IMR-90 (cell line): ENCODE data around the gene SUPT3H.
A peak's percentile ranks its signal among the peaks of the same experiment; 100 is the strongest.

Experiments
- BHLHE40 ChIP-seq: fragments of 150-350 bp; IDR thresholded peaks from 2 replicates; pipeline ENCODE4 v1.6.1; 2016; ENCODE audit warnings: mild to moderate bottlenecking, low read depth, low read length
- CEBPB ChIP-seq: IDR thresholded peaks from 2 replicates; pipeline ENCODE4 v1.6.1; 2012; ENCODE audit warnings: low read depth, low read length, improper control_type of control experiment
- CTCF ChIP-seq: conservative IDR thresholded peaks from 2 replicates; pipeline ENCODE4 v1.5.1; 2012; ENCODE audit warnings: mild to moderate bottlenecking, low read depth, low read length, improper control_type of control experiment
- ELK1 ChIP-seq: fragments of 150-350 bp; IDR thresholded peaks from 2 replicates; pipeline ENCODE4 v1.6.1; 2016; ENCODE audit warnings: low read depth, mild to moderate bottlenecking, low read length, moderate library complexity, borderline replicate concordance
- FOS ChIP-seq: fragments of 150-350 bp; IDR thresholded peaks from 2 replicates; pipeline ENCODE4 v1.6.1; 2016; ENCODE audit warnings: low read depth, low read length
- MAFK ChIP-seq: IDR thresholded peaks from 2 replicates; pipeline ENCODE4 v1.6.1; 2012; ENCODE audit warnings: low read depth, low read length, improper control_type of control experiment
- MXI1 ChIP-seq: IDR thresholded peaks from 2 replicates; pipeline ENCODE4 v1.6.1; 2012; ENCODE audit warnings: low read depth, mild to moderate bottlenecking, low read length, moderate library complexity, borderline replicate concordance
- NFE2L2 ChIP-seq: fragments of 150-350 bp; IDR thresholded peaks from 2 replicates; pipeline ENCODE4 v1.6.1; 2016; ENCODE audit warnings: low read depth, mild to moderate bottlenecking, low read length
- POLR2A ChIP-seq: IDR thresholded peaks from 2 replicates; pipeline ENCODE4 v1.6.1; 2012; ENCODE audit warnings: mild to moderate bottlenecking, low read depth, low read length
- RAD21 ChIP-seq: IDR thresholded peaks from 2 replicates; pipeline ENCODE4 v1.6.1; 2012; ENCODE audit warnings: low read length, improper control_type of control experiment
- RCOR1 ChIP-seq: IDR thresholded peaks from 2 replicates; pipeline ENCODE4 v1.6.1; 2012; ENCODE audit warnings: mild to moderate bottlenecking, low read length, improper control_type of control experiment; ENCODE audit not compliant: insufficient replicate concordance
- RFX5 ChIP-seq: IDR thresholded peaks from 2 replicates; pipeline ENCODE4 v1.8.0; 2012; ENCODE audit warnings: low read depth, mild to moderate bottlenecking, low read length, moderate library complexity
- SMC3 ChIP-seq: fragments of 150-350 bp; IDR thresholded peaks from 2 replicates; pipeline ENCODE4 v1.6.1; 2016; ENCODE audit warnings: low read depth, mild to moderate bottlenecking, antibody characterized with exemption, low read length, moderate library complexity
- USF2 ChIP-seq: fragments of 150-350 bp; IDR thresholded peaks from 2 replicates; pipeline ENCODE4 v1.6.1; 2017; ENCODE audit warnings: mild to moderate bottlenecking, antibody characterized with exemption, low read length, low read depth

GRCh38 chr6:44805238-44805846 lies 572.4 kb downstream of the SUPT3H start:
- TF ChIP-seq POLR2A = no peak
- no peak for TF ChIP-seq CTCF
- no peak for TF ChIP-seq USF2
- no peak for TF ChIP-seq SMC3
- TF ChIP-seq RAD21 = no peak
- TF ChIP-seq CEBPB = no peak
- TF ChIP-seq MXI1 = no peak
- TF ChIP-seq RFX5 = no peak
- no peak for TF ChIP-seq MAFK
- TF ChIP-seq ELK1 = no peak
- no peak for TF ChIP-seq RCOR1
- TF ChIP-seq BHLHE40 = peak; percentile 64
- no peak for TF ChIP-seq FOS
- no peak for TF ChIP-seq NFE2L2
